GM23248 (cell line): ENCODE data around the gene ZDHHC24.

Experiments
- EZH2 ChIP-seq: fragments of 200-600 bp; sonication (generic); IDR thresholded peaks from 2 replicates; pipeline ENCODE4 v1.6.1; 2018; ENCODE audit warnings: antibody characterized with exemption, mild to moderate bottlenecking; ENCODE audit not compliant: insufficient read depth, poor library complexity, severe bottlenecking
- EZH2phosphoT487 ChIP-seq: fragments of 200-600 bp; sonication (generic); IDR thresholded peaks from 2 replicates; pipeline ENCODE4 v1.6.1; 2018; ENCODE audit warnings: antibody characterized with exemption, moderate library complexity, mild to moderate bottlenecking, low read depth; ENCODE audit not compliant: insufficient read depth

- TF ChIP-seq EZH2 = no peak
- TF ChIP-seq EZH2phosphoT487 = no peak
Observed at GRCh38 chr11:66546368-66546965, 619 bp upstream of the ZDHHC24 start, which contains the start of gene ACTN3.
